Heart right ventricle (tissue), 16 donors: ENCODE measurements around the gene PAK1. TPM values are rescaled to one million over a fixed set of nuclear protein-coding genes. Genes with fewer than 3 reads are reported as not detected.
"Not testable (repeated sequence)": the region's sequence is repeated elsewhere in the genome, so short reads cannot be mapped to it uniquely, and the experiment has no call there.

Experiments used
- ATAC-seq, 8 donors: fragments of 200-7000 bp; cut with Tn5 transposase; one replicate each; pipeline ENCODE4 v1.9.1; 2020; ENCODE audit warnings: mild to moderate bottlenecking in 8 of 8, moderate library complexity in 8 of 8, moderate number of reproducible peaks in 1 of 8
- DNase-seq, 2 donors: peaks; one replicate each; pipeline ENCODE4 v3.0.0-alpha.2; 2020
- H3K27ac ChIP-seq, 10 donors: fragments of 200-600 bp; sonication (generic) in 2 of 10; one replicate each; pipeline versions ENCODE4 v1.5.0 to v1.8.0; 2020 to 2022; ENCODE audit warnings: mild to moderate bottlenecking in 3 of 10
- H3K27me3 ChIP-seq, 7 donors: fragments of 200-600 bp; one replicate each; pipeline ENCODE4 v1.8.0; 2021 to 2022; ENCODE audit warnings: mild to moderate bottlenecking in 2 of 7
- H3K36me3 ChIP-seq, 9 donors: fragments of 200-600 bp; sonication (generic) in 1 of 9; one replicate each; pipeline versions ENCODE4 v1.5.0 to v1.8.0; 2020 to 2022; ENCODE audit warnings: mild to moderate bottlenecking in 2 of 9
- H3K4me1 ChIP-seq, 9 donors: fragments of 200-600 bp; sonication (generic) in 1 of 9; one replicate each; pipeline versions ENCODE4 v1.5.0 to v1.8.0; 2020 to 2022; ENCODE audit warnings: mild to moderate bottlenecking in 4 of 9
- H3K4me3 ChIP-seq, 10 donors: fragments of 200-600 bp; sonication (generic) in 2 of 10; one replicate each; pipeline versions ENCODE4 v1.5.0 to v1.8.0; 2020 to 2022; ENCODE audit warnings: mild to moderate bottlenecking in 7 of 10, moderate library complexity in 2 of 10
- H3K9me3 ChIP-seq, 11 donors: fragments of 200-600 bp in 10 of 11; sonication (generic) in 2 of 11; one replicate each; pipeline versions ENCODE4 v1.5.0 to v1.8.0; 2013 to 2022; ENCODE audit warnings: mild to moderate bottlenecking in 2 of 11, control low read depth in 1 of 11, moderate library complexity in 1 of 11
- WGBS, 2 donors: extraction: QIAGEN DNeasy Blood & Tissue Kit; methylation state at CpG; one replicate each; pipeline ENCODE4 v1.1.7; 2013; ENCODE audit warnings: inconsistent platforms in 1 of 2; 5-methylcytosine and 5-hydroxymethylcytosine counted together
- intact Hi-C, 10 donors: fragments of 100-400 bp; cut with DNase I; formaldehyde crosslinking; loops; one replicate each; pipeline versions ENCODE4 v1.11.1 to v1.14.2; 2022
- polyA plus RNA-seq, 2 donors: library from polyadenylated mRNA; stranded (reverse); fragments of 200-250 nt; gene quantifications; one replicate each; pipeline ENCODE4 v1.2.3, GENCODE V29; 2013
- total RNA-seq, 10 donors: library from RNA; stranded (reverse); fragmentation: NEBNext Ultra II Directional in 3 of 10; extraction: Animal tissue kit (Norgen Biotek cat#: 25700) in 3 of 10; gene quantifications; one replicate each; pipeline versions ENCODE4 v1.2.1 to v1.2.4, GENCODE V29; 2021 to 2023
- TF ChIP-seq, protein P1 (sequence below), 9 donors: fragments of 200-600 bp; sonication (generic) in 2 of 9; IDR thresholded peaks; one replicate each; pipeline versions ENCODE4 v1.5.0 to v1.8.0; 2021 to 2022; ENCODE audit warnings: antibody characterized with exemption in 9 of 9, mild to moderate bottlenecking in 5 of 9, moderate library complexity in 1 of 9
- donor health status: Arrhythmogenic right ventricular cardiomyopathy.
- donor health status: ischemic (EF 13 %, LVEDD 7.1; RV severe dilation, severe dysfunction).
- donor health status: healthy with polysubstance abuse.
- donor health status: DM: no; HTN: yes; CAD: no.
- donor health status: DM: no; HTN: no; CAD: no.
- donor health status: ischemic (EF 25% LVEDD 6.9; RV normal size, moderate dysfunction).
- donor health status: ischemic (EF 25% LVEDD 5.7; RV mildly dilated, moderate dysfunction).
- donor health status: healthy.
- donor health status: DM: yes; HTN: yes; CAD: no.
- donor health status: Ischemic cardiomyopathy.
- donor health status: ischemic (EF 35%, LVEDD 5.7; RV mildly dilated, moderate dysfunction).
- donor health status: nonischemic (EF 11% LVEDD 7.7; RV severe dilation, severe dysfunction).
- donor health status: DM: yes; HTN: yes; CAD: no.
- donor health status: PGD.
- donor health status: ischemic (EF 29% LVEDD 5.4; RV normal size, mild dysfunction).
- donor health status: nonischemic (EF 23%, LVEDD 6.1; RV moderate dilation, normal function).

Gene PAK1
- total and polyA plus RNA-seq, 12 donors, result 2.4 to 17.7 (median 6.8) TPM

DNA sequence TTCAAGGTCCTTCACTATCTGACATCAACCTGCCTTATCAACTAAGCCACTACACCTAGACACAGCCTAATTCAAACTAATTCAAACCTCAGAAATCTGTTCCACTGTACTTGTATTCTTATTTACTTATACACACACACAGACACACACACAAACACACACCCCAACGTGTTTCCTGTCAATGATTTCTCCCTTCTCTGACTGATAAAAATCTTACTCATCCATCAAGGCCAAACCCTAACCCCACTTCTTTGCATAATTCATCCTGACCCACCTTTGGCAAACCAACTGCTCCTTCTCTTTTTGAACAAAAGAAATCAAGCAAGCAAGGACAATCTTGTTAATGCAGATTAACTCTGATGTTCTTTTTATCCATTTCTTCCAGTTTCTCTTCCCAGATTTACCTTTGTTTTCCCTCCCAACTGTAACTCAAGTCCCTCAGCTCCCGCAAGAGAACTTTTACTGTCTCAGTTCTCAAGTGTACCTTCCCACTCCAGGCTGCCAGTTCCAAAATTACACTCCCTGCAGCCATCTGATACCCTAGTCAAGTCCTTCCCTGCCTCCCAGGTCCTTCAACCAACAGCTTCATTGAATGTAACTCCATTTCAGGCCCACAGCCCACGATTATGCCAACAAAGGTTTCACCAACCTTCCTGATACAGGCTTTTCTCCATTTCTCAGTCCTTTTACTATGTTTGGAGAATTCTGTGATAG lies 78.3 kb downstream of the PAK1 start:
- H3K4me1 ChIP-seq, result peaks cover 0 to 14% (median 6%) of the 10 kb centered on the region in 9 donors
- TF ChIP-seq, protein P1, sequence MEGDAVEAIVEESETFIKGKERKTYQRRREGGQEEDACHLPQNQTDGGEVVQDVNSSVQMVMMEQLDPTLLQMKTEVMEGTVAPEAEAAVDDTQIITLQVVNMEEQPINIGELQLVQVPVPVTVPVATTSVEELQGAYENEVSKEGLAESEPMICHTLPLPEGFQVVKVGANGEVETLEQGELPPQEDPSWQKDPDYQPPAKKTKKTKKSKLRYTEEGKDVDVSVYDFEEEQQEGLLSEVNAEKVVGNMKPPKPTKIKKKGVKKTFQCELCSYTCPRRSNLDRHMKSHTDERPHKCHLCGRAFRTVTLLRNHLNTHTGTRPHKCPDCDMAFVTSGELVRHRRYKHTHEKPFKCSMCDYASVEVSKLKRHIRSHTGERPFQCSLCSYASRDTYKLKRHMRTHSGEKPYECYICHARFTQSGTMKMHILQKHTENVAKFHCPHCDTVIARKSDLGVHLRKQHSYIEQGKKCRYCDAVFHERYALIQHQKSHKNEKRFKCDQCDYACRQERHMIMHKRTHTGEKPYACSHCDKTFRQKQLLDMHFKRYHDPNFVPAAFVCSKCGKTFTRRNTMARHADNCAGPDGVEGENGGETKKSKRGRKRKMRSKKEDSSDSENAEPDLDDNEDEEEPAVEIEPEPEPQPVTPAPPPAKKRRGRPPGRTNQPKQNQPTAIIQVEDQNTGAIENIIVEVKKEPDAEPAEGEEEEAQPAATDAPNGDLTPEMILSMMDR (IDR thresholded peaks at IDR 0.05), result no peak

DNA sequence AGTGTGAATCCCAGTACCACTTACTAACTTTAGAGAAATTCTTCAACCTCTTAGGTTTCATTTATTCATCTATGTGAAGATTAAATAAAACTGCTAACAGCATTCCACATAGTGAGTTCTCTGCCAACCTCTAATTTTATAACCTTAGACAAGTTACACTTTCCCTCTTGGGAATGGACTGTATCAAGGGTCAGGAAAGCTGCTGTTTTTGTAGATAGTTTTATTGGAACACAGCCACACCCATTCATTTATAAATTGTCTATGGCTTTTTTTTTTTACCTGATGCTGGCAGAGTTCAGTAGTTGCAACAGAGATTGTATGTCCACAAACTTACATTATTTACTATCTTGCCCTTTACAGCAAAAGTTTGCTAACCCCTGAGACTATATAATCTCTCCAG lies 81.1 kb downstream of the PAK1 start:
- Histone ChIP-seq H3K27ac (no peak overlapping the region), H3K4me1 (peaks cover 0 to 14% (median 6%) of the 10 kb centered on the region in 9 donors), H3K36me3 (peaks cover 0 to 9% (median 0%) of the 10 kb centered on the region in 9 donors), H3K9me3 (no peaks in the 10 kb centered on the region), H3K4me3 (no peak overlapping the region), H3K27me3 (no peaks in the 10 kb centered on the region)
- TF ChIP-seq, protein P1 (IDR thresholded peaks at IDR 0.05), result no peak
- intact Hi-C loops, result no loop called here
- ATAC-seq (no peak), DNase-seq (no peak)

More for the DNA sequence above, 78.3 kb downstream of the PAK1 start:
- no peak for DNase-seq
- Histone ChIP-seq H3K27me3 (no peaks in the 10 kb centered on the region), H3K4me3 (no peak overlapping the region), H3K9me3 (no peaks in the 10 kb centered on the region), H3K36me3 (peaks cover 0 to 9% (median 0%) of the 10 kb centered on the region in 9 donors), H3K27ac (no peak overlapping the region)
- intact Hi-C loops, result no loop called here
- 69 to 75% methylated on average over 3 of the region's 3 CpGs for WGBS, 2 donors
- no peak for ATAC-seq

DNA sequence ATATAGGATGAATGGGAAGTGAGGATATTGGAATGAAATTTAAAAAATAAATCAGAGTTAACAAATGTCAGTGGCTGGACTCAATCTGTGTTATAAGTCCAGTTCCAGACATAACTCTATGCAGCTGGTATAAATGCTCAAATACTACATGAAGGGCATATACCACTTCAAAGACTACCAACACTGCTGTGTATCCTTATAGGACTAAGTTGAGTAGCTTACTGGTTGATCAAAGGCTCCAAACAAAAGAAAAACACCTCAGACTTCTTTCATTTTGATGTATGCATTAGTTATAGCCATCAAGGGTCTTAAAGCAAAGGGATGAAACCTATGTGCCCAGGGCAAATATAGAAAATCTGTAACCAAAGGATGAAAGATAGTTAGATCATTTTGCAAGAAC lies 86.2 kb downstream of the PAK1 start:
- intact Hi-C loops, result loop anchor here in 1 of 10 donors (10.0 kb wide), 1 partner anchor 57 kb away; no protein-coding TSS in a partner anchor
- Histone ChIP-seq H3K27ac (no peak overlapping the region), H3K9me3 (no peaks in the 10 kb centered on the region)

DNA sequence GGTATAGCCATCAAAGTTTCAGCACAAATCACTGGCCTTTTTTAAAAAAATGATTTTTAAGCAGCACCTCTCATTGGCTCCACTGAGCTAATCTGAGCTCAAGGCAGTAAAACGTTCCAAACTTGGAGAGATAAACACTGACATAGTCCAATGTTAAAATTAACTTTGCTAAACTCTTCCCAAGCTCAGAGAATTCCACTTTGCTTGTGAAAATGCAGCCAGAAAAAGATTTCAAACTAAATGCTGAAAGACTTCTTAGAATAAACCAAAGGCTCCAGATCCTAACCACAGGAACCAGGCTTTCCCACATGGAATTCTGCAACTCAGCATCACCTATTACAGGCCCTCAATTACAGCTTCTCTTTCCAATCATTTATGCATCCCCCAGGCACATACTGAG lies 87.7 kb downstream of the PAK1 start:
- TF ChIP-seq, protein P1 (IDR thresholded peaks at IDR 0.05), result no peak
- no peaks in the 10 kb centered on the region for H3K9me3 ChIP-seq
- peak overlapping the region in 3 of 10 donors; percentile 25 to 32 (median 30) for H3K27ac ChIP-seq
- peak in 6 of 8 donors; percentile 25 to 91 (median 68) for ATAC-seq
- H3K4me3 ChIP-seq, result no peak overlapping the region
- no peak for DNase-seq
- H3K27me3 ChIP-seq, result no peaks in the 10 kb centered on the region
- intact Hi-C loops, result loop anchor here in 1 of 10 donors (10.0 kb wide), 1 partner anchor 59 kb away; no protein-coding TSS in a partner anchor
- H3K36me3 ChIP-seq, result peaks cover 0 to 7% (median 0%) of the 10 kb centered on the region in 9 donors
- H3K4me1 ChIP-seq, result peaks cover 0 to 31% (median 20%) of the 10 kb centered on the region in 9 donors
- 16 to 21% methylated on average over 1 of the region's 1 CpG for WGBS, 2 donors

More for the DNA sequence above, 86.2 kb downstream of the PAK1 start:
- Histone ChIP-seq H3K36me3 (peaks cover 0 to 16% (median 0%) of the 10 kb centered on the region in 9 donors), H3K27me3 (no peaks in the 10 kb centered on the region), H3K4me1 (peaks cover 0 to 18% (median 11%) of the 10 kb centered on the region in 9 donors), H3K4me3 (no peak overlapping the region)
- TF ChIP-seq, protein P1 (IDR thresholded peaks at IDR 0.05), result no peak
- DNase-seq, result no peak
- ATAC-seq, result no peak

DNA sequence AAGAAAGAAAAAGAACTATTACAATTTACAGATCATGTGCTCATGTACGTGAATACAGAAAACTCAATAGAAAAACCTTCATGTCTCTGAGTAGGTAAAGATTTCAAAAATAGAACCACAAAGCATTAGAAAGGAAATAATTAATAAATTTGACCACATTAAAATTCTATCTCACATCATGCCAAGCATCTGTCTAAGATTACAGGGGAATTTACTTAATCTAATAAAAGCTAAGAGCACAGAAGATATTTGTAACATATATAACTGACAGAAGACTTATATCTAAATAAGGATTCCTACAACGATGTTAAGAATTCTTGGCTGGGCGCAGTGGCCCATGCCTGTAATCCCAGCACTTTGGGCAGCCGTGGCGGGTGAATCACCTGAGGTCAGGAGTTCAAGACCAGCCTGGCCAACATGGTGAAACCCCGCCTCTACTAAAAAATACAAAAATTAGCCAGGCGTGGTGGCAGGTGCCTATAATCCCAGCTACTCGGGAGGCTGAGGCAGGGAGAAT lies 88.6 kb downstream of the PAK1 start:
- not testable (repeated sequence) for H3K9me3 ChIP-seq, H3K36me3 ChIP-seq, H3K27ac ChIP-seq, H3K27me3 ChIP-seq, H3K4me3 ChIP-seq, ATAC-seq, DNase-seq
- 88 to 89% methylated on average over 8 of the region's 8 CpGs for WGBS, 2 donors
- intact Hi-C loops, result loop anchor here in 1 of 10 donors (10.0 kb wide), 1 partner anchor 59 kb away; no protein-coding TSS in a partner anchor
- peaks cover 0 to 31% (median 20%) of the 10 kb centered on the region in 9 donors for H3K4me1 ChIP-seq
